ENCODE data around the gene GAB4.

- TF ChIP-seq CTCF (IDR thresholded peaks at IDR 0.05 in 2 of 3, conservative IDR thresholded peaks at IDR 0.05 in 1 of 3; ENCODE audit: control insufficient read depth in 2 of 3, extremely low read depth in 1 of 3, insufficient read depth in 1 of 3, low read depth in 3 of 3, low read length in 3 of 3) (no peak), POLR2A (IDR thresholded peaks at IDR 0.05; ENCODE audit: low read depth, low read length) (no peak), SMARCA5 (IDR thresholded peaks at IDR 0.05) (no peak), NR2F1 (conservative IDR thresholded peaks at IDR 0.05) (no peak), BRCA1 (IDR thresholded peaks at IDR 0.05; ENCODE audit: low read depth, low read length) (no peak), RAD21 (IDR thresholded peaks at IDR 0.05; ENCODE audit: insufficient read depth, low read depth, low read length) (no peak), POLR2AphosphoS5 (IDR thresholded peaks at IDR 0.05; ENCODE audit: low read length) (no peak), SP1 (IDR thresholded peaks at IDR 0.05; ENCODE audit: low read depth, low read length) (no peak), PAX8 (IDR thresholded peaks at IDR 0.05) (no peak), ZSCAN29 (IDR thresholded peaks at IDR 0.05) (no peak), TAF1 (IDR thresholded peaks at IDR 0.05; ENCODE audit: borderline replicate concordance, low read depth, low read length) (no peak)
Observed at GRCh38 chr22:16968218-16968595, 39.8 kb downstream of the GAB4 start.
